Measurements from ENCODE around the gene ULK4.

The ULK4 gene

DNA sequence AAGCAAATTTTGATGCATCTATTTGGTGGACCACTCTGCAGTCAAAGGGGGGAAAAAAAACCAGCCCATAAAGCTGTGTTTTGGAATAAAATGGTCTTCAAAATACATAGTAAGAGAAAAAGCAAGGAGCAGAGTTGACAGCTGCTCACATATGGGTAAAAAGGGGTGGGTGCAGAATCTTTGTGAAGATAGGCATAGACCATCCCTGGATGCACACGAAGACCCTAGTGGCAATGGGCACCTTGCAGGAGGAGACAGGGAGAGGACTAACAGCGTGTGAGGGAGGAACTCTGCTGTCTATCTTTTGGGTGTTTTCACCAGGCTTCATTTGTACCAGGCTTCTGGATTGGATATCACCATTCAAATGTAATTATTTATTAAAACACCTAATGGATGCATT lies 718.7 kb downstream of the ULK4 start:
- DNase-seq, result no peak

DNA sequence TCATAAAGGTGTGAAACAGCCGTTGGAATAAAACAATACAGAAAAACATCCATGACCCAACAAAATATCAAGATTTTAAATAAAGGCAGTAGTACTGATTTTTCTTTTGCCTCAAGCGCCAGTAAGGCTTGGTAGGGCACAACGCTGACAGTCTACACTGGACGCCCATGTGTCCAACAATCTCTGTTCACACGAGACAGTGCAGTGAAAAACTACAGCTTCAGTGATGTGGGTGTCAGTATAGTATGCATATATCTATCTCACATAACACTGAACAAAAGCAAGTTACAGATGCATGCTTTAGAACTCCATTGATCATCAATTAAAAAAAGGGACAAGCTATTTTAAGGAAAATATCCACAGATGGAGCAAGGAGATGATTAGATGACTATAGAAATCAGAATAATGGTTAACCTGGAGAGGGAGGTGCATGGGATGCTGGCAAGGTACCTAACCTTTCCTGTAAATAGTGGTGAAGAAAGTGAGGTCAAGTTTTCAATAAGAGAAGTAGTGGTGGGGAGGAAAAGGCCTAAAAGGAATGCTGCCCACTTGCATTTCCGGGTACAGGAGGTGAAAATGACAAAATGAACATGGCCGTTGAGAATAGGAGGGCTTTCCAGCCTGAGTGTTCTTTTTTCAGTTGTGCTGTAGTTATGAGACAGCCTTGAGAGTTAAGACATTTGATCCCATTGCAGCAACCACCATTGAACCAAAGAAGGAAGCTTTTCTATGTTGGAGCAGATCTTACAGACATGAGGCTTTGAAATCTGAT lies 719.9 kb downstream of the ULK4 start:
- DNase-seq, result no peak

DNA sequence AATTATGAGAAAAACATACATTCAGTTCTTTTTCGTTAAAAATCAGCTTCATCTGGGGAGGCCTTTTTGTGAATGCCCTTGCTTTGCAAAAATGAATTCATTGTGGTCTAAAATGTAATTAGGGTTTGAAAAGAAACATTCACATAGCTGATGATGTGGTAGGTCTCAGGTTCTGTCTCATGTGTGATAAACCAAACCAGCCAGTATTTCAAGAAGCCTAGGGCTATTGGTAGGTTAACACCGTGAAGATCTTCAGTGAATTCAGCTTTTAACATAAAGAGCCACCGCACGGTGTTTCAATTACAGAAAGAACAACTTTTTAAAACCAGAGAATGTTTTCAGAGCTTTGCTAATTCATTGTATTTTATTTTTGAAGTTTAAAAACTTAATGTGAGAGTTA lies 720.7 kb downstream of the ULK4 start:
- no peak for DNase-seq

DNA sequence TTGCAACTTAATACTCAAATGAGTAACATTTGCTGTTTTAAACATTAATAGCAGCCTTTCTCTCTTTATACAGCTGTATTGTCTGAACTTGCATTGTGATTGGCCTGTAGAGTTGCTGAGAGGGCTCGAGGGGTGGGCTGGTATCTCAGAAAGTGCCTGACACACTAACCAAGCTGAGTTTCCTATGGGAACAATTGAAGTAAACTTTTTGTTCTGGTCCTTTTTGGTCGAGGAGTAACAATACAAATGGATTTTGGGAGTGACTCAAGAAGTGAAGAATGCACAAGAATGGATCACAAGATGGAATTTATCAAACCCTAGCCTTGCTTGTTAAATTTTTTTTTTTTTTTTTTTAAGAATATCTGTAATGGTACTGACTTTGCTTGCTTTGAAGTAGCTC lies 722.3 kb downstream of the ULK4 start:
- no peak for DNase-seq

DNA sequence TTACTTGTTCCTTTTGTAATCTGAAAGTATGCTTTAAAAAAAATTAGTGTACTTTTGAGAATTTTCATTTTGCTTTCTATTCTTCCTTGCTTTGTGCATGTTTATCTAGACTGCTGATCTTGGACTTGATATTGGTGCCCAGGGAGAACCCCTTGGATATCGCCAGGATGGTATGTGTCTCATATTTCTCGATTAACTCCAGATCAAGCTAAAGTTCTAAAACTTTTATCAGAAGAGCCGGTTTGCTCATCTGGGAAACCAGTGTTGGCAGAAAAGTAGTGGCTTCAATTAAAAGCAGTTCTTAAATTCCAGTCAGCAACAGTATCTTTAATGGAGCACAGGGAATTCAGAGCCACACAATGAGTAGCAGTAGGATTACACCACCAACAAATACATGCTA lies 724.0 kb downstream of the ULK4 start:
- DNase-seq, result no peak

DNA sequence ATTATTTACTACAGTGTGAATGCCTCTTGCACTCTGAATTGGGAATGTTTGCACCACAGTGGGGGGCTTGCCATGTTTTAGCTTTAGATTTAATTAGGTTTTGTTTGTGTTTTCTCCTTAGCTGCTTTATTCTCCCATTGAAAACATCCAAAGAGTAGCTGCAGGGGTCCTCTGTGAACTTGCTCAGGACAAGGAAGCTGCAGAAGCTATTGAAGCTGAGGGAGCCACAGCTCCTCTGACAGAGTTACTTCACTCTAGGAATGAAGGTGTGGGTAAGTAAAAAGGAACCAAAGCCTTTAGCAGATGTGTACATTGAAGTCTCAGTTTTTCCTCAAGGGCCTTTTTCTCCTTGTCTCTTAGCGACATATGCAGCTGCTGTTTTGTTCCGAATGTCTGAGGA lies 725.7 kb downstream of the ULK4 start:
- DNase-seq, result no peak

DNA sequence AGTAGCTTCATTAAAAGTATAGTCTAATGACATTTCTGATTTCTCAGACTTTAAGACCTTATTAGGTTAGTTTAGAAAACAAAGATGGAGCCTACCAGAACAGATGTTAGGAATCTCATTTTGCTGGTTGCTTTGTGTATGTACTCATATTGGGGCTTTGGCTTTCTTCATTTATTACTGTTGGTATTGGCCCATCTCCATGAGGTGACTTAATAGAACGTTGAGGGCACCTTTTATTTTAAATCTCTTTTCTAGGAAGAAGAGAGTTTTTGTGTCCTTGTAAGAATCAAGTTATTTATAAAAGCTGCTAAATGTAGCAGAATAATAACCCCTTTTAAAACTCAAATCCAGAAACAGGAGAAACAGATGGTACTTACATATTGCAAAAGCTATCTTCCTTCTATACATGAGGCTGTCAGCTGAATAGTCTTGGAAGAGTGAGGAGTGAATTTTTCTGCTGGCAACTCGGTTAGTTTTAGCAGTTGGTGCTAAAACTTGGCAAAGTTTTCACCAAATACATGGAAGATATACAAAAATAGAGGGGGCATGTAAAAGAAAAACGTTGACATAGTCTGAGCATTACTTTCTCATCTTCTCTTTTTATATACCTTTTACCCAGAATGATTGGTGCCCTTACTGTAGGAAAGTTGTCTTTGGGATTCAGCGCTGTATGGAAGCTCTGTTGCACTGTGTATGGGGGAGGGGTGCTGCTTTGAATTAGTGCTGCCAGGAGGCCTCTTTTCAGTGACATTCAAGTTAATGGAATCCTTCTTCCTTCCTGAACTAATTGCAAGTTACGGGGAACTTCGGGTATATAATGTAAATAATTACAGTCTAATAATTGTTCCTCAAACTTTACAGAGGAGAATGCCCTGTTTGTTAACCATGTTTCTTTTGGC lies 726.8 kb downstream of the ULK4 start:
- no peak for DNase-seq

DNA sequence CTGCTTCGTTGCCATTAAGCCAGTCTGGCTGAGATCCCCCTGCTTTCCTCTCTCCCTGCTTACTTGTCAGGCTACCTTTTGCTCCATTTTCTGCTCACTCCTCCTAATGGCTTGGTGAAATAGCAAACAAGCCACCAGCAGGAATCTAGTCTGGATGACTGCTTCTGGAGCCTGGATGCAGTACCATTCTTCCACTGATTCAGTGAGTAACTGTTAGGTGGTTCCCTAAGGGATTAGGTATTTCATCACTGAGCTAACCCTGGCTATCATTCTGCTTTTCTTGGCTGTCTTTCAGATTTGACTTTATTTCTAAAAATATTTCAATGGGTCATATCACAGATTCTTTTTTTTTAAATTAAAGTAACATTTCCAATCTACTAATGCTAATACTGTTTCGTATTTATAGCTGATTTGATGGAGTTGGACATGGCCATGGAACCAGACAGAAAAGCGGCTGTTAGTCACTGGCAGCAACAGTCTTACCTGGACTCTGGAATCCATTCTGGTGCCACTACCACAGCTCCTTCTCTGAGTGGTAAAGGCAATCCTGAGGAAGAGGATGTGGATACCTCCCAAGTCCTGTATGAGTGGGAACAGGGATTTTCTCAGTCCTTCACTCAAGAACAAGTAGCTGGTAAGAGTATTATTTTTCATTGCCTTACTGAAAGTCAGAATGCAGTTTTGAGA lies 737.6 kb downstream of the ULK4 start:
- peak; percentile 57 for DNase-seq

DNA sequence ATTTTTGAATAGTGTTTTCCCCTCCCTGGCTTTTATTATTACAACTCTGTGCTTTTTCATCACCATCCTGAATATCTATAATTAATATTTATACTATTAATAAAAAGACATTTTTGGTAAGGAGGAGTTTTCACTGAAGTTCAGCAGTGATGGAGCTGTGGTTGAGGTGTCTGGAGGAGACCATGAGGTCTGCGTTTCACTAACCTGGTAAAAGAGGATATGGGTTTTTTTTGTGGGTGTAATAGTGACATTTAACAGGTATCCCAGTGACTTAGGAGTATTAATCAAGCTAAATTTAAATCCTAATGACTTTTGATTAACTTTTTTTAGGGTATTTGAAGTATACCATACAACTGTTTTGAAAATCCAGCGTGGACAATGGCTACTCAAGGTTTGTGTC lies 738.2 kb downstream of the ULK4 start:
- no peak for DNase-seq

DNA sequence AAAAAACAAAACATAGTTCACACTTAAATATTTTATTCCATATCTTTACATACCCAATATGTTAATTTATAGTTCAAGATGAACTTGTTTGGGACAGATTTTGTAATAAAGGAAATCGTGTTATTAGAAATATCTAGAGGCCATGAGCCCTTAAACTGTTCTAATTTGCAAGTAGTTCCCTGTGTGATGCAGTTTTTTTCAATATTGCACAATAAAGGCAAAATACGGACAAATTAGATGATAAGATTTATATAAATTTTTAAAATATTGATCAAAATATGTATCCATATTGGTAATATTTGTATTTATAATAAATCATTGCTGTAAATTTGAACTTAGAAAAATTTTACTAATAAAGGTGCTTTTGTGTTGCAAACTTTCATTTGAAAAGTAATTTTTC lies 738.8 kb downstream of the ULK4 start:
- DNase-seq, result no peak

DNA sequence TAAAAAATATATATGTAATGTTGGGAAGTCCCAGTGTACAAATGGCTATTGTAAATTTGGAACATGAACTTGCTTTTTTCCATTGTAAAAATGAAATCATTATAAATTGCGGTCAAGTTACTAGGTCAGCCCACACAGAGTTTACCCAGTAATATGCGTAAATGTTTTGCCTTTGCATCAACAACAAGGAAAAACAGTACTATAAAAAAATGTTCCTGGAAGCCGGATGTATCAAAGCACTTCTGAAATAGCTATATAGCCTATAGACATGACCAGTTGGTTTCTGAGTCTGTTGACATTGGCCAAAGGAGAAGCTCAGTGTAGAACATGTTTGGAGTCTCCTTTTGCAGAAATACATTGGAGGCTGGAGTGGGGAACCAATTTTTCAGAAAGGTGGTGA lies 739.4 kb downstream of the ULK4 start:
- DNase-seq, result no peak

DNA sequence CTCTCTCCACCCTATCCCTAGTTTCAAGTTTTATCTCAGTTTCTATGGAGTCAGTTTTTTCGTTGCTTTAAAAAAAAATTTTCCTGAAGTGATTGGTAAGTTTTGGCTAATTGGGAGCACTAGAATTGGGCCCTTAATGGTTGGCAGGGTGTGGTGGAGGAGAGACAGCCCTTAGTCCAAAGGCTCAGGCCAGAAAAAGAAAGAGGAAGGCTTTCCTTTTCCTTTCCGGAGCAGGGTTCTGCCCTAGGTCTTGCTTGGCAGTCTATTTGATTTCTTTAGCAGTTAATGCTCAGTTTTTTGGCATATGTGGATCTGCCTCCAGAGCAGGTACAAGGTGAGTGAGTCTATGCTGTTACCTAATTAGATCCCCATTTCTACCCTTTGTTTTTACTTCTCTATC lies 739.9 kb downstream of the ULK4 start:
- no peak for DNase-seq

DNA sequence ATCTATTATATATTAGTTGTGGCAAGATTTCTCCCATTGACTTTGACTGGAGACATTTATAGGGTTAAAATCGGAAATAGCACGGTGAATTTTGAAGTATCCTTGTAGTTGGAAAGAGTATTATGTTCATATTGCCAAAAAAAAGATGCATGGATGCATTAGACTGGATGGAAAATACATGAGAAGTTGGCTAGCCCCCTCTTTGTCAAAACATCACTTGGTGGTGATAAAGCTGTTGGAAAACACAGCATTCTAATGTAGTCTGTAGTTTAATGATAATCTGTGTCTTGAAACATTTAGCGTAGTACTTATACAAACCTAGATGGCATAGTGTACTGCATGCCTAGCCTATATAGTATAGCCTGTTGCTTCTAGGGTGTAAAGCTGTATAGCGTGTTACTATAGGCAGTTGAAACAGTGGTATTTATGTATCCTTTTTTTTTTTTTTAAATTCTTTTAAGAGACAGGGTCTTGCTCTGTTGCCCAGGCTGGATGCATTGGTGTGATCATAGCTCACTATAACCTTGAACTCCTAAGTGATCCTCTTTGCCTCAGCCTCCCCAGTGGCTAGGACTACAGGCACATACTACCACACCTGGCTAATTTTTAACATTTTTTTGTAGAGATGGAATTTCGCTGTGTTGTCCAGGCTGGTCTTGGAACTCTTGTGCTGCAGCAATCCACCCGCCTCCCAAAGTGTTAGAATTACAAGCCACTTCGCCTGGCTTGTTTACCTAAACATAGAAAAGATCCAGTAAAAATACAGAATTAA lies 740.8 kb downstream of the ULK4 start:
- DNase-seq, result no peak

DNA sequence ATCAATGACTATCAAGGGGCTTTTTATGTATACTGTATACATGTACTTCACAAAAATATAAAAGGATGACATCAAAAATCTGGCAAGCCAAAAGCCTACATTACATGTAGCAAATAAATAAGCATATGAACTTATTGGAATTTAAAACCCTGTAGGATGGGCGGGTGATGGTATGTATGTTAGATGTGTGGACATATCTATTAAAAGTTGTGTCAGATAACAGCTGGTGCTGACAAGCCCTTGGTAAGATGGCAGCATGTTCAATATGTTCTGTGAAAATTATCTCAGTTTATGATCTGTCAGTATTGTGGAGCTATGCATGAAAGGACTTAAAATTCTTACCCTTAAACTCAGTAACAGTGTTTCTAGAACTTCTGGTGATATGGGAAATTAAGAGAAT lies 742.5 kb downstream of the ULK4 start:
- no peak for DNase-seq

DNA sequence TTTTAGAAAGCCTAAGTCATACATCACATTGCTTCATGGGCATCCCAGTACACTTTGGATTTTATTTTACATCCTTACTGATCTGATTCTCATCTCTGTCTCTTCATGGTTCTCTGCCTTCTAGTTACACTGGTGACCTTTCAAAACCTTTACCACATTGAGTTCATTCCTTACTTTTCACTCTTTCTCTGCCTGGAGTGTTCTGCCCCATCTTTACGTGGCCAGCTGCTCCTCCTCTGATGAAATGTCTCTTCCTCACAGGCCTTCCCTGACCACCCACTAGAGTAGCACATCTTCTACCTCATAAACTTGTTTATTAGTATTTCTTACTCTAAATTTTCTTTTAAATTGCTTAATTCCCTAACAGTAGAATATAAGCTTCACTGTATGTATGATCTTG lies 744.9 kb downstream of the ULK4 start:
- no peak for DNase-seq

DNA sequence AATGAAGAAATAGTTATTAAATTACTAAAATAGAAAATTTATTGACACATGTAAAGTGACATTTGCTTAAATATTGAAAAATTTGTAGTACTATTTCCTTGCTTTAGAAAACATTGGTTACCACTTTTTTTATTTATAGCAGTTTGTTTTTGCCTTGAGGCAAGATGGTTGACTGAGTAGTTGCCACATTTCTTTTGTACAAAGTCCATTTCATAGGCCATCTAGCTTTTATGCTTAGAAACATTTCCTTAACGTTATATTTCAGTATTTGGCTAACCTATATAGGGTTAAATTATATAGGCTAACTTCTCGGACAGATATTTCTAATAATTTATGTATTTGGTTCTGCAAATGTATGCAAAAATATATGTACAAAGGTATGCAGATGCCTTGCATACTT lies 745.5 kb downstream of the ULK4 start:
- DNase-seq, result no peak

DNA sequence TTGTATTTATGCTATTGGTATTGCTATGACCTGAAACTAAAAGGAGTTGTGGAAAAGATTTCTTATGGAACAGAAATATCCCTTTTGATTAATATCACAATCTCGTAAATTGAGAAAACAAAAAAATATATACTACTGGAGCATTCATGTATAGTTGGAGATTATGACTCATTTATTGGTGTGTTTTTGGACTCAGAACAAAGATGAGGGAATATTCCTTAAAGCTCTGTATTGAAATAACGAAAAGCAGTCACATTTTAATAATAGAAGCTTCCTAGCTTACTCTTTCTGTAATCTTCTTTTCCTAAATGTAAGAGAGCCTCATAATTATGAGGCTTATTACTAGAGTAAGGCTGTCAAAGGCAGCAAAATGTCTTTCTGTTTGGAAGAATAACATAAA lies 748.3 kb downstream of the ULK4 start:
- DNase-seq, result no peak

DNA sequence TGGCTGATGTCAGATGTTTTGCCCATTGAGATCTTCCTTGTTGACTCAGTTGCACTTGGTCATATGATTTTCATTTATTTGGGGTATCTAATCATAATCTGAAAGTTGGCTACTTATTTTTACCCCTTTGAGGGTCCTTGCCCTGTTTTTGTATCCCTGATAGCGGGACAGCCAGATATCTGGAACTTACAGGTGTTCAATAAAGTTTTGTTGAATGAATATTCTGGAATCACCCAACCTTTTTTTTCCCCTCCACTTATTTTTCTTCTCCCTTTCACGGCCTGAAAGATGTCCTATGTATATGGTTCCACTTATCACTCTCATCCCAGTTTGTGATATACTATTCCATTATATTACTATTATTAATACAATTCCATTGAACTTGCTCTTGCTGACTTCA lies 749.8 kb downstream of the ULK4 start:
- no peak for DNase-seq

DNA sequence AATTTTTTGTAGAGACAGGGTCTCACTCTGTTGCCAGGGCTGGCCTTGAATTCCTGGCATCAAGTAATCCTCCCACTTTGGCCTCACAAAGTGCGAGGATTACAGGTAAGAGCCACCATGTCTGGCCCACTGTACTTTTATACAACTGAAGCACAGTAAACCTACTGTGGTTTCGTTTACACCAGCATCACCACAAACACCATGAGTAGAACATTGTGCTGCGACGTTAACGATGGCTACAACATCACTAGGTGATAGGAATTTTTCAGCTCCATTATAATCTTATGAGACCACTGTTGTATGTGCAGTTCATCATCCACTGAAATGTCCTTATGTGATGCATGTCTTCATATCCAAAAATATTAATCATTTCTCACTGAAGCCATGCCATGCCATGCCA lies 750.9 kb downstream of the ULK4 start:
- DNase-seq, result no peak

DNA sequence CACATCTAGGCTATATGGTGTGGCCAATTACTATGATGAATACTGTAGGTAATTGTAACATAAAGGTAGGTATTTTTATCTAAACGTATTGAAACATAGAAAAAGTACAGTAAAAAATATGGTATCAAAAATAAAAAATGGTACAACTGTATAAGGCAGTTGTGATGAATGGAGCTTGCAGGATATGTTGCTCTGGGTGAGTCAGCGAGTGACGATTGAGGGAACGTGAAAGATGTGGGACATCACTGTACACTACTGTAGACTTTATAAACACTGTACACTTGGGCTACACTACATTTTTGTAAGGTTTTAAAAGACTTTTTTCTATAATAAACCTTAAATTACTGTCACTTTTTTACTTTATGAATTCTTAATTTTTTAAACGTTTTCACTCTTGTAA lies 752.3 kb downstream of the ULK4 start:
- no peak for DNase-seq

DNA sequence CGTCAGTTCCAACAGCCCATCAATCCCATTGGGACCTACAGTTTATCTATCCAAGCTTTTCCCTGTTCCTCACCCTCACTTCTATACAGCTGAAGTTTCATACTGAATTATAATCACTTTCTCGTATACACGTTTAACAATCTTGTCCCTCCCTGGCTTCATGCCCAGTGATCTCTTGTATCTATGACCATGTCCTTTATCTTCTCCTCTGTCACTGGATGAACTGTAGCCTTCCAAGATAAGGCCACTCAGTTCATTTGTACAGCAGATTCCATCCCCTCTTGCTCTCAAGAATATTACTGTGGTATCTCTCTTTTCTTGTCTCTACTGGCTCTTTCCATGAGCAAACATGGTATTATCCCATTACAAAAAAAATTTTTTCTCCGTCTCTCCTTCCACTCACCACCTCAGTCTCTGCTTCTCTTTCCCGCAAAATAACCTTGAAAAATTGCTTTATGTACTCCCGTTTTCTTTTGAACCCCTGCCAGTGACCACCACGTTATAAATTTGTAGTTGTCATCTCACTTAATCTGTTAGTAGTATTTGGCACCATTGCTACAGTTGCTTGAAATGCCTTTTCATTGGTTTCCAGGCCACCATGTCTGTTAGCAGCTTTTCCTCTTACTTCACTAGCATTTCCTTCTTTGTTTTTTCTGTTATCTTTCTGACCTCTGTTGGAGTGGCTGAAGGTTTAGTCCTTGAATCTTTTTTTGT lies 753.2 kb downstream of the ULK4 start:
- DNase-seq, result no peak

DNA sequence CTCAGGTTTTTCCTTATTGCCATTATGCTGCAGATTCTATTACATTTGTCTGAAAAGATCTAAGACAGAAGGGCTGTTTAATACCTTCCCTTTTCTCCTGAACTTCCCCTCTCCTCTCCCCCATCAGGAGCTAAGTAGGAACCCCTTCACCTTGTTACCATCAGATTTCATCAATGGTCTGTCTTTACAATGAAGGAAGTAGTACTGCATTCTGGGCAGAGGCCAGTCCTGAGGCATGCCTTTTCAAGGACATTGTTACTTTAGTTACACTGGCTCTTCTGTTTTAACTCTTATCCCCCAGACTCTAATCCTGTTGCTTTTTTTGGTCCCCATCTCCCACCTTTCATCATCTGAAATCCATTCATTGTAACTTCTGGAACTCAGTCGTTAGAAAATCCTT lies 754.5 kb downstream of the ULK4 start:
- DNase-seq, result no peak

Measured in NCI-H226 (cell line).